Measurements from ENCODE around the gene RNF180. TPM values are rescaled to one million over a fixed set of nuclear protein-coding genes. Genes with fewer than 3 reads are reported as not detected.

RNF180 gene
- total and polyA plus RNA-seq, 2 of the 8 experiments (the other 6 are each of a cell fraction or from before 2014, with no cell fraction given), result 0.39 to 2.3 TPM

DNA sequence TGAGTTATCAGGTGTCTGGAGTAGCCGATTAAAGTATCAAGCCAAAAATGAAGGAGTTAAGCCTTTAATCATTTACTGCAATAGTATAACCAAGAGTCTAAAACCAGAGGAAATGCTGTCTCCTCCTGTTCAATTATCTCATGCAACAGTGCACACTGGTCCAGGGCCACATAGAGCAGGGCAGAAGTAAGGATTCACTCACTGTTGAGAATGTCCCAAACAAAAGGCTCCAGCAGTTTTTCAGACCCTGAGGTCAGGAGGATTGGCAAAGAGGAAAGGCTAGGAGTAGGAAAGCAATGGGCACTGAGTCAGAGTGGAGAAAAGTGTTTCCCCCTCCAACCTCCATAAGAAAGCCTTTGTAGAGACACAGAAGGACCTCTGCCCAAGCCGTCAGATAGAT is 168.2 kb downstream of the RNF180 start:
- no peak overlapping the region for H3K27ac ChIP-seq (ENCODE audit: low read depth, low read length)
- H4K5ac ChIP-seq (ENCODE audit: insufficient read length, low read depth, low read length), result no peak overlapping the region
- H3K4me1 ChIP-seq (replicated peaks in 1 of 4; ENCODE audit: control insufficient read depth in 3 of 4, insufficient read depth in 4 of 4, low read length in 3 of 4), result no peaks in the 10 kb centered on the region
- H3K56ac ChIP-seq (replicated peaks; ENCODE audit: insufficient read length, low read depth, low read length), result no peak overlapping the region
- 88% methylated on average over 2 of the region's 2 CpGs; no CpG with 5 or more reads in 1 of the 2 experiments for WGBS, 2 experiments (ENCODE audit: extremely low coverage in 1 of 2, insufficient coverage in 1 of 2, insufficient read length in 1 of 2, insufficient replicate concordance in 2 of 2, low coverage in 1 of 2, low lambda C conversion rate in 2 of 2, missing lambda C conversion rate in 1 of 2)
- H2BK120ac ChIP-seq (replicated peaks; ENCODE audit: low read depth, low read length), result no peak overlapping the region
- H3K18ac ChIP-seq (ENCODE audit: extremely low read depth, low read length), result no peak overlapping the region
- no peak overlapping the region for H2BK5ac ChIP-seq (ENCODE audit: low read depth, low read length)
- H3K23ac ChIP-seq (ENCODE audit: insufficient read length), result no peak overlapping the region
- no peaks in the 10 kb centered on the region for H3K9me3 ChIP-seq (ENCODE audit: insufficient read depth in 2 of 2, low read depth in 1 of 2, low read length in 1 of 2)
- H2BK15ac ChIP-seq (ENCODE audit: low read length), result no peak overlapping the region
- H2AK5ac ChIP-seq (ENCODE audit: low read depth, low read length), result no peak overlapping the region
- no peak overlapping the region for H2BK12ac ChIP-seq (ENCODE audit: low read depth, low read length)
- H4K20me1 ChIP-seq (replicated peaks in 1 of 2; ENCODE audit: control insufficient read depth in 1 of 2, insufficient read depth in 2 of 2, low read length in 2 of 2), result no peaks in the 10 kb centered on the region
- H3K4me2 ChIP-seq (ENCODE audit: insufficient read depth in 1 of 2, low read depth in 2 of 2, low read length in 2 of 2), result no peak overlapping the region
- FAIRE-seq (no peak), DNase-seq (ENCODE audit: low read depth in 1 of 2, low spot score in 2 of 2) (no peak)
- no peak overlapping the region for H3K9ac ChIP-seq (replicated peaks in 1 of 4; ENCODE audit: extremely low read depth in 1 of 4, low read depth in 3 of 4, low read length in 3 of 4)
- H3K79me2 ChIP-seq (ENCODE audit: control insufficient read depth in 1 of 2, insufficient read depth in 2 of 2, low read length in 2 of 2), result no peaks in the 10 kb centered on the region
- H4K91ac ChIP-seq (replicated peaks; ENCODE audit: insufficient read length, low read length), result no peak overlapping the region
- no peak overlapping the region for H3K14ac ChIP-seq (ENCODE audit: insufficient read length)
- no peaks in the 10 kb centered on the region for H3K36me3 ChIP-seq (ENCODE audit: control insufficient read depth in 2 of 4, insufficient read depth in 4 of 4, low read length in 3 of 4)
- H3K27me3 ChIP-seq (replicated peaks in 1 of 4; ENCODE audit: control insufficient read depth in 3 of 4, extremely low read depth in 1 of 4, insufficient read depth in 3 of 4, low read length in 3 of 4), result no peaks in the 10 kb centered on the region
- H3K4me3 ChIP-seq (ENCODE audit: extremely low read depth in 1 of 4, insufficient read depth in 2 of 4, low read depth in 3 of 4, low read length in 4 of 4), result no peak overlapping the region
- ChIA-PET POLR2A (ENCODE audit: partially characterized antibody) (no interaction called here), CTCF (ENCODE audit: partially characterized antibody) (interaction anchor here (1.0 to 1.2 kb wide), 3 partner anchors 14 to 261 kb away, joined by 3 to 4 read pairs (median 4); no protein-coding TSS in a partner anchor)
- H3K23me2 ChIP-seq (ENCODE audit: low read depth, low read length), result no peaks in the 10 kb centered on the region
- H3K79me1 ChIP-seq (ENCODE audit: low read depth, low read length), result no peaks in the 10 kb centered on the region
- no peak overlapping the region for H4K8ac ChIP-seq (ENCODE audit: extremely low read depth, insufficient read depth, low read length)
- no peak overlapping the region for H2BK20ac ChIP-seq (ENCODE audit: low read length)
- no peak overlapping the region for H2AFZ ChIP-seq (ENCODE audit: low read length)
- no peak overlapping the region for H3K4ac ChIP-seq (replicated peaks; ENCODE audit: insufficient read length, low read depth, low read length)
- TF ChIP-seq YY1 (IDR thresholded peaks at IDR 0.05; ENCODE audit: low read depth, low read length), result no peak
- no peak for TF ChIP-seq RFX5 (IDR thresholded peaks at IDR 0.05; ENCODE audit: borderline replicate concordance, low read depth, low read length)
- TF ChIP-seq, protein P1, sequence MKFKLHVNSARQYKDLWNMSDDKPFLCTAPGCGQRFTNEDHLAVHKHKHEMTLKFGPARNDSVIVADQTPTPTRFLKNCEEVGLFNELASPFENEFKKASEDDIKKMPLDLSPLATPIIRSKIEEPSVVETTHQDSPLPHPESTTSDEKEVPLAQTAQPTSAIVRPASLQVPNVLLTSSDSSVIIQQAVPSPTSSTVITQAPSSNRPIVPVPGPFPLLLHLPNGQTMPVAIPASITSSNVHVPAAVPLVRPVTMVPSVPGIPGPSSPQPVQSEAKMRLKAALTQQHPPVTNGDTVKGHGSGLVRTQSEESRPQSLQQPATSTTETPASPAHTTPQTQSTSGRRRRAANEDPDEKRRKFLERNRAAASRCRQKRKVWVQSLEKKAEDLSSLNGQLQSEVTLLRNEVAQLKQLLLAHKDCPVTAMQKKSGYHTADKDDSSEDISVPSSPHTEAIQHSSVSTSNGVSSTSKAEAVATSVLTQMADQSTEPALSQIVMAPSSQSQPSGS (IDR thresholded peaks at IDR 0.05; ENCODE audit: low read length), result no peak
- TF ChIP-seq HDAC2 (IDR thresholded peaks at IDR 0.05; ENCODE audit: borderline replicate concordance in 1 of 2, low read depth in 2 of 2, low read length in 2 of 2), result no peak
- no peak for TF ChIP-seq POU5F1 (IDR thresholded peaks at IDR 0.05; ENCODE audit: low read depth, low read length)
- TF ChIP-seq, protein P2, sequence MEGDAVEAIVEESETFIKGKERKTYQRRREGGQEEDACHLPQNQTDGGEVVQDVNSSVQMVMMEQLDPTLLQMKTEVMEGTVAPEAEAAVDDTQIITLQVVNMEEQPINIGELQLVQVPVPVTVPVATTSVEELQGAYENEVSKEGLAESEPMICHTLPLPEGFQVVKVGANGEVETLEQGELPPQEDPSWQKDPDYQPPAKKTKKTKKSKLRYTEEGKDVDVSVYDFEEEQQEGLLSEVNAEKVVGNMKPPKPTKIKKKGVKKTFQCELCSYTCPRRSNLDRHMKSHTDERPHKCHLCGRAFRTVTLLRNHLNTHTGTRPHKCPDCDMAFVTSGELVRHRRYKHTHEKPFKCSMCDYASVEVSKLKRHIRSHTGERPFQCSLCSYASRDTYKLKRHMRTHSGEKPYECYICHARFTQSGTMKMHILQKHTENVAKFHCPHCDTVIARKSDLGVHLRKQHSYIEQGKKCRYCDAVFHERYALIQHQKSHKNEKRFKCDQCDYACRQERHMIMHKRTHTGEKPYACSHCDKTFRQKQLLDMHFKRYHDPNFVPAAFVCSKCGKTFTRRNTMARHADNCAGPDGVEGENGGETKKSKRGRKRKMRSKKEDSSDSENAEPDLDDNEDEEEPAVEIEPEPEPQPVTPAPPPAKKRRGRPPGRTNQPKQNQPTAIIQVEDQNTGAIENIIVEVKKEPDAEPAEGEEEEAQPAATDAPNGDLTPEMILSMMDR (IDR thresholded peaks at IDR 0.05; ENCODE audit: control extremely low read depth in 1 of 3, insufficient read depth in 1 of 3, low read depth in 1 of 3, low read length in 3 of 3), result no peak
- no peak for TF ChIP-seq TAF1 (IDR thresholded peaks at IDR 0.05; ENCODE audit: low read depth, low read length)
- TF ChIP-seq KDM4A (IDR thresholded peaks at IDR 0.05; ENCODE audit: low read depth, low read length, severe bottlenecking), result no peak
- TF ChIP-seq GABPA (IDR thresholded peaks at IDR 0.05; ENCODE audit: borderline replicate concordance, insufficient read depth, low read length), result no peak
- TF ChIP-seq TBP (IDR thresholded peaks at IDR 0.05; ENCODE audit: low read depth, low read length), result no peak
